Epithelial cell of proximal tubule (primary cell): ENCODE results near the gene CDH15. TPM values are rescaled to one million over a fixed set of nuclear protein-coding genes. Genes with fewer than 3 reads are reported as not detected.

Source experiments
- DNase-seq: peaks from one replicate; pipeline ENCODE4 v3.0.0-alpha.2; 2011; ENCODE audit warnings: low read depth
- H3K4me3 ChIP-seq: 2 replicates; pipeline ENCODE4 v1.5.1; 2011; ENCODE audit warnings: low read depth, mild to moderate bottlenecking, low read length
- CTCF ChIP-seq: conservative IDR thresholded peaks from 2 replicates; pipeline ENCODE4 v1.5.1; 2012; ENCODE audit warnings: low read depth, mild to moderate bottlenecking, low read length
- total RNA-seq: library from RNA; depleted of rRNA; stranded (reverse); fragments of >200 nt; gene quantifications from 2 replicates; pipeline ENCODE4 v1.2.3, GENCODE V29; 2015

CDH15 gene
- total RNA-seq, 1 donor from 2014 or later, result not detected

- TF ChIP-seq CTCF, result no peak
- DNase-seq, result no peak
Observed at GRCh38 chr16:89210904-89211515, 39.5 kb downstream of the CDH15 start.

GRCh38 chr16:89216315-89217137 is 45.0 kb downstream of the CDH15 start:
- peak; percentile 43 for DNase-seq
- peak overlapping the region; percentile 99 for H3K4me3 ChIP-seq
- peak; percentile 70 for TF ChIP-seq CTCF

More at GRCh38 chr16:89210904-89211515, 39.5 kb downstream of the CDH15 start:
- no peak overlapping the region for H3K4me3 ChIP-seq

GRCh38 chr16:89217138-89217387 is 45.5 kb downstream of the CDH15 start:
- DNase-seq, result no peak
- peak overlapping the region; percentile 99 for H3K4me3 ChIP-seq
- TF ChIP-seq CTCF, result no peak

- DNase-seq, result no peak
- peak within 1 kb of the TSS; percentile 99 for H3K4me3 ChIP-seq
- no peak for TF ChIP-seq CTCF
Observed at GRCh38 chr16:89217388-89218191, 46.0 kb downstream of the CDH15 start, which contains the start of gene ZNF778. Gene ZNF778, plus strand, starts transcription at chr16:89217703. Its CDS starts 3,425 bp downstream, at chr16:89221128.

- no peak overlapping the region for H3K4me3 ChIP-seq
- no peak for DNase-seq
- TF ChIP-seq CTCF, result no peak
Observed at GRCh38 chr16:89219365-89219764, 47.8 kb downstream of the CDH15 start.

- H3K4me3 ChIP-seq, result no peak overlapping the region
- no peak for TF ChIP-seq CTCF
Observed at GRCh38 chr16:89221604-89222003, 50.1 kb downstream of the CDH15 start.

More at GRCh38 chr16:89221604-89222003, 50.1 kb downstream of the CDH15 start:
- no peak for DNase-seq
